ENCODE data around the gene AKT3.

AKT3 gene

GRCh38 chr1:243748227-243748626 is 101.8 kb downstream of the AKT3 start:
- no peak for TF ChIP-seq CTCF (IDR thresholded peaks at IDR 0.05; ENCODE audit: insufficient read depth, low read depth, low read length, missing control alignments)
- no peak for DNase-seq (ENCODE audit: low read depth)
- no peak overlapping the region for H3K4me3 ChIP-seq (ENCODE audit: low read depth, low read length)

- no peak for TF ChIP-seq CTCF (IDR thresholded peaks at IDR 0.05; ENCODE audit: insufficient read depth, low read depth, low read length, missing control alignments)
- DNase-seq (ENCODE audit: low read depth) = no peak
- no peak overlapping the region for H3K4me3 ChIP-seq (ENCODE audit: low read depth, low read length)
Measured at GRCh38 chr1:243746751-243747150, 103.3 kb downstream of the AKT3 start.

GRCh38 chr1:243745356-243745755 is 104.7 kb downstream of the AKT3 start:
- no peak for TF ChIP-seq CTCF (IDR thresholded peaks at IDR 0.05; ENCODE audit: insufficient read depth, low read depth, low read length, missing control alignments)
- no peak overlapping the region for H3K4me3 ChIP-seq (ENCODE audit: low read depth, low read length)
- DNase-seq (ENCODE audit: low read depth) = no peak

GRCh38 chr1:243742819-243743218 is 107.2 kb downstream of the AKT3 start:
- no peak for TF ChIP-seq CTCF (IDR thresholded peaks at IDR 0.05; ENCODE audit: insufficient read depth, low read depth, low read length, missing control alignments)
- no peak overlapping the region for H3K4me3 ChIP-seq (ENCODE audit: low read depth, low read length)
- DNase-seq (ENCODE audit: low read depth) = no peak

GRCh38 chr1:243740255-243740999 is 109.6 kb downstream of the AKT3 start:
- TF ChIP-seq CTCF (IDR thresholded peaks at IDR 0.05; ENCODE audit: insufficient read depth, low read depth, low read length, missing control alignments) = no peak
- H3K4me3 ChIP-seq (ENCODE audit: low read depth, low read length) = no peak overlapping the region
- no peak for DNase-seq (ENCODE audit: low read depth)

GRCh38 chr1:243739335-243740003 is 110.6 kb downstream of the AKT3 start:
- no peak for DNase-seq (ENCODE audit: low read depth)
- no peak for TF ChIP-seq CTCF (IDR thresholded peaks at IDR 0.05; ENCODE audit: insufficient read depth, low read depth, low read length, missing control alignments)
- H3K4me3 ChIP-seq (ENCODE audit: low read depth, low read length) = no peak overlapping the region
